ENCODE results near the gene SGSM1. TPM values are rescaled to one million over a fixed set of nuclear protein-coding genes. Genes with fewer than 3 reads are reported as not detected.
"Not testable (repeated sequence)": the region's sequence is repeated elsewhere in the genome, so short reads cannot be mapped to it uniquely, and the experiment has no call there.

SGSM1 gene
- total RNA-seq, 1 experiment from 2014 or later, result 1.1 TPM

DNA sequence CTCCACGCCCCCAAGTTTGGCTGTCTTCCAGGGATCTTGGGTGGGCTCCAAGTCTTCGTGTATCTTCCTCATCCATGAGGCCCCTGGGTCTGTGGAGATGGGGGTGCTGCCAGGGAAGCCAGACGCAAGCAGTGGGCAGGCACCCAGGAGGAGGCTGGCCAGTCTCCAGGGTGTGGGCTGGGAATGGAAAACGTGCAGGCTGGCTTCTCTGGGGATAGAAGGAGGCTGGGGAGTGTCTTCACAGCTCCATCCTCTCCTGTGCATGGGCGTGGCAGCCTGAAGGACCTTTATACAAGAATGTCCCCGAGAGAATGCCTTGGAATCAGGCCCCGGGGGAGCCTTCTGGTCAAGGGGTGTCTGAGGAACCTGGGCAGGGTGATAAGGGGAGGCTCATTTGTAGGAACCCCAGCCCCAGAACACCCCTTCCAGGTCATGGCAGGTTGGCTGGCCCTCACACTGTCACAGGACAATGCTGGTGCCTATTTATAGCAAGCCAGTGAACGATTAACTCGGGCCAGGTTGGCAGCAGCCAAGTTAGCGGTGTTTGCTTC is 14.0 kb downstream of the SGSM1 start:
- no peaks in the 10 kb centered on the region for H3K27me3 ChIP-seq (ENCODE audit: control insufficient read depth, insufficient read depth, low read length)
- no peak overlapping the region for H3K4me3 ChIP-seq (ENCODE audit: insufficient read depth, low read depth, low read length)
- no peaks in the 10 kb centered on the region for H3K36me3 ChIP-seq (replicated peaks; ENCODE audit: control insufficient read depth, insufficient read depth, low read length)
- DNase-seq, result no peak

DNA sequence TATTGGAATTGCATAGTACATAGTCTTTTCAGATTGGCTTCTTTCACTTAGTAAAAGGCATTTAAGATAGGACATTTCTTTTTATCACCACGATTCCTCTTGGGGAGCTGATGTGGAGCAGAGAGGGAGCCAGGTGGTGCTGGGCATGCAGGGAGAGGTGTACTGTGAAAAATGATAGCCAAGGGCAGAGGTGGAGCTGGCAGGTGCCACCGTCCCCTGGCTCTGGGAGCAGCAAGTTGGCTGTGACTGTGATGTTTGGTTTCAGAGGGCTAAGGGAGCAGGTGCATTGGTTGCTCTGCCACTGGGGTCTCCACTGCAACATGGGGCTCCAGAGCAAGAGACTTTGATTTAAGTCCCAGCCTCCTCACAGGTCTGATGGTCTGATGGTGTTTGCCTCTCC is 16.5 kb downstream of the SGSM1 start:
- H3K36me3 ChIP-seq (replicated peaks; ENCODE audit: control insufficient read depth, insufficient read depth, low read length), result no peaks in the 10 kb centered on the region
- H3K27me3 ChIP-seq (ENCODE audit: control insufficient read depth, insufficient read depth, low read length), result no peaks in the 10 kb centered on the region
- no peak overlapping the region for H3K4me3 ChIP-seq (ENCODE audit: insufficient read depth, low read depth, low read length)
- DNase-seq, result no peak

DNA sequence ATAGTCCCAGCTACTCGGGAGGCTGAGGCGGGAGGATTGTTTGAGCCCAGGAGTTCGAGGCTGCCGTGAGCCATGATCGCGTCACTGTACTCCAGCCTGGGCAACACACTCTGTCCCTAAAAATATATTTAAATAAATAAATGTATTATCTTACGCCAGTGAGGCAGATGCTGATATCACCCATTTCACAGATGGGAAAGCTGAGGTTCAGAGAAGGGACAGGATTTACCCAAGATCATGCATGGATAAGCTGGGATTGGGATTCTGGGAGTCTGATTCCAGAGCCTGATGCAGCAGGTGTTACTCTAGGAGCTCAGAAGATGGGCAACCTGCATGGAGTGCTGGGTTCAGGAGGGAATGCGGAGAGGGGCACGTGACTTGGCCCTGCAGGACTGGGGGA is 17.8 kb downstream of the SGSM1 start:
- DNase-seq, result no peak
- Histone ChIP-seq H3K4me3 (ENCODE audit: insufficient read depth, low read depth, low read length) (no peak overlapping the region), H3K36me3 (replicated peaks; ENCODE audit: control insufficient read depth, insufficient read depth, low read length) (no peaks in the 10 kb centered on the region), H3K27me3 (ENCODE audit: control insufficient read depth, insufficient read depth, low read length) (no peaks in the 10 kb centered on the region)

DNA sequence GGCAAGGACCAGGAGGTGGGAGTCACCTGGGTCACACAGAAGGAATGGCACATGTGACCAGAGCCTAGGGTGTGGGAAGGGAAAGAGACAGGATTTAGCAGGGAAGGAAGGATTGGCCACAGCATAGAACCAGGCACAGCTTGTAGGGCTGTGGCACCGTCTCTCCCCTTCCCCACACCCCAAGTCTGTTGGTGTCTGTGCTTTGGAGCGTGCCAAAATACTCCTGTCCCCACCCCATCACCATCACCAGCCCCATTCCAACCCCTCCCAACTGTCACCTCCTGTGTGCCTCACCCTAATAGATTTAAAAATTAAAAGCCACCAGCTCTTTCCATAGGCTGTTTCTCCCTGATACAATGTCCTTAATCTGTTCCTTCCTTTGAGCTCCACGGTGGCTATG is 18.2 kb downstream of the SGSM1 start:
- no peaks in the 10 kb centered on the region for H3K27me3 ChIP-seq (ENCODE audit: control insufficient read depth, insufficient read depth, low read length)
- H3K4me3 ChIP-seq (ENCODE audit: insufficient read depth, low read depth, low read length), result no peak overlapping the region
- DNase-seq, result no peak
- no peaks in the 10 kb centered on the region for H3K36me3 ChIP-seq (replicated peaks; ENCODE audit: control insufficient read depth, insufficient read depth, low read length)

DNA sequence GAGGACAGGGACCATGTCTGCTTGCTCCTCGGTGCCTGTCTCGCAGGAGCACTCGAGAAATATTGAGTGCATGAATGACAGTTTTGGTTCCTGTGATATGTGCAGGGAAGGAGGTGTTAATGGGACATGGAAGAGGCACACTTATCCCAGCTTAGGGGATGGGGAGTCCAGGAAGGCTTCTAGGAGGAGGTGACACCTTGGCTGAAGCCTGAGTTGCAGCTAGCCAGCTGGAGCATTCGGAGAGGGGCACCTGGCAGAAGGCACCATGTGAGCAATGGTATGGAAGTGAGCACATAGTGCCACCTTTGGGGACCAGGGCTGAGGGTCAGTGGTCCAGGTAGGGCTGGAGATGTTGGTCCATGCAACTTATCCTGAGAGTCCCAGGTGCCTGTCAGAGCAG is 18.9 kb downstream of the SGSM1 start:
- no peaks in the 10 kb centered on the region for H3K36me3 ChIP-seq (replicated peaks; ENCODE audit: control insufficient read depth, insufficient read depth, low read length)

DNA sequence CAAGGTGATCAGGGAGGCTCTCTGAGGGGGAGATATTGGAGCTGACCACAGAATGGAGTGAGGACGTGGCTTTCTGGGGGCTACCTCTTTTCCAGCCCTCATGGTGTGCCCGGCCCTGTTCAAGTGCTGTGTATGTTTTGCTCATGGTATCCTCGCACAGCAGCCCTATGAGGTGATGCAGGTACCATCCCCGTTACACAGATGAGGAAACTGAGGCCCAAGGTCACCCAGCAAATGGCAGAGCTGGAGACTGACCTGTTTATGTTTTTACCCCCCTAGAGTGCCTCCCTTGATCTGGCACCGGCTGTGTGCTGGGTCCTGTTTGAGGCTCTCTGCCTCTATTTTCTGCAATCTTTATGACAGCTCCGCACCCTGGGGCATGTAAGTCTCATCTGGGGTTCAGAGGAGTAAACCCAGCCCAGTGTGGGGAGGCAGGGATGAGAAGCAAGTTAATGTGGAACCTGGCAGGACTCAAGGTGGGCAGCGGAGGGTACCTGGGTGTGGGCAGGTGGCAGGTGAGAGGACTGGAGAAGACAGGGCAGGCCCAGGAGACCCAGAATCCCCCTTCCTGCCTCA is 20.8 kb downstream of the SGSM1 start:
- H3K36me3 ChIP-seq (replicated peaks; ENCODE audit: control insufficient read depth, insufficient read depth, low read length), result no peaks in the 10 kb centered on the region
- DNase-seq, result no peak
- H3K27me3 ChIP-seq (ENCODE audit: control insufficient read depth, insufficient read depth, low read length), result no peaks in the 10 kb centered on the region
- no peak overlapping the region for H3K4me3 ChIP-seq (ENCODE audit: insufficient read depth, low read depth, low read length)

More for the DNA sequence above, 18.9 kb downstream of the SGSM1 start:
- DNase-seq, result no peak
- Histone ChIP-seq H3K4me3 (ENCODE audit: insufficient read depth, low read depth, low read length) (no peak overlapping the region), H3K27me3 (ENCODE audit: control insufficient read depth, insufficient read depth, low read length) (no peaks in the 10 kb centered on the region)

DNA sequence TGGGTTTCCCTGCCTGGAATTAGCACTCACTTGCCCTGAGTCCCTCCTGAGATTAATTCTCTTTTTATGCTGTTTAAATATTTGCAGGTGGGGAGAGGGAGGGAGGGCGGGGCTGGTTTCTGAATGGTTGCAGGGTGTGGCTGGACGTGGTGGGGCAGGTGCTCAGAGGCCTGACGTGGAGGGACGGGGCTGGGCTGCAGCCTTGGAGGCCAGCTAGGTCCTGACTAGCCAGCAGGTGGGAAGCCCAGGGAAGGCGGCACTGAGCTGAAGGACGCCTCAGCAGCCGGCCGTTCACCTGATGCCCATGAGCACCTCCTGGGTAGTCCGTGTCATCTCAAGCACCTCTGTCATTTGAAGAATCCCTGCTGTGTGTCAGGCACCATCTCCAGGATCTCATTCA is 21.3 kb downstream of the SGSM1 start:
- Histone ChIP-seq H3K4me3 (ENCODE audit: insufficient read depth, low read depth, low read length) (no peak overlapping the region), H3K36me3 (replicated peaks; ENCODE audit: control insufficient read depth, insufficient read depth, low read length) (no peaks in the 10 kb centered on the region), H3K27me3 (ENCODE audit: control insufficient read depth, insufficient read depth, low read length) (no peaks in the 10 kb centered on the region)
- DNase-seq, result no peak

DNA sequence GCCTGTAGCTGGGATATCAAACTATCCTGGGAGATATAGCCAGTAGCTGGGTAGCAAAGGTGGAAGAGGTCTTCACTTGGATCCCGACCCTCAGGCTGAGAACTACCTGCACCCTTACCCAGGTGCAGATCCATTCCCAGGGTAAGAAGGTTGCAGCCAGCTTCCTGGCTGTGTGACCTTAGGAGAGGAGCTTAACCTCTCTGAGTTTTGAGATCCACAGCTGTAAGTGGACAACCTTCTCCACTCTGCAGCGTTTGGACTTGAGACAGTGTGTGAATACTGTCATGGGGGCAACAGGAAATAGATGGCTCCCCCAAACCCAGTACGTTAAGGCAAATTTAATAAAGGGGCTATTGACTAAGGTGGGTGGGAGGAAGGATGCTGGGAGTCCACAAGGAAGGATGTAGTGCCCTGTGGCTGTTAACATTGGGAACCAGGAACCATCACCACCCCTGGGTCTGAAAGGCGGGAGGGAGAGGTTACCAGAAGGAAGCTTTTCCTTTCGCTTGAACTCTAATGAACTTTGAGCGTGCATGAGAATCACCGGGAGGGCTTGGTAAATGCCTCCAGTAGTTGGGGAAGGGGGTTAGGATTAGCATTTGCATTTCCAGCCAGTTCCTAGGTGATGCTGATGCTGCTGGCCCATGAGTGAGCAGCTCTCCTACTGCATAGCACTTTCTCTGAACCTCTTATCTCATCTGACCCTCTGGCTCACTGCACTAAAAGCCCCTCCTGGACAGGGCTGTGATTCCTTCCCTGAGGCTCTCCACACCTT is 24.4 kb downstream of the SGSM1 start:
- peak; percentile 79 for DNase-seq
- Histone ChIP-seq H3K4me3 (ENCODE audit: insufficient read depth, low read depth, low read length) (no peak overlapping the region), H3K27me3 (ENCODE audit: control insufficient read depth, insufficient read depth, low read length) (no peaks in the 10 kb centered on the region), H3K36me3 (replicated peaks; ENCODE audit: control insufficient read depth, insufficient read depth, low read length) (no peaks in the 10 kb centered on the region)

DNA sequence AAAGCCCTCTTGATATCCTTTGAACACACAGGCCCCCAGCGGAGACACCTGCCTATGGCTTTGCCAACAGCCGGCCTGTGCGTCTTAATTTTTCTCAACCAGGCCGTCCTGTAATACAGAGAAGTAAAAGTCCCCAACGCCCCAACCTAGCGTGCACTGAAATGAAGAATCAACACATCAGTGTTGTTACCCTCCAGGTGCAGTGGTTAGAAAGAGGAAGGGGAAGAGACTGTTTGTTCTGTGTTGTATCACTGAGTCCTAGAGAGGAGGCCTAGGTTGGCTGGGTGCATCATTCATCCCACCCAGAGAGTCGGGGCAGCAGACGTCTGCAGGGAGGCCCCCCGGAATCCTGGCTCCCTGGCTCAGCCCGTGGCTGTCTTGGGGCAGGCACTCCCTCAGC is 25.7 kb downstream of the SGSM1 start:
- Histone ChIP-seq H3K36me3 (replicated peaks; ENCODE audit: control insufficient read depth, insufficient read depth, low read length) (no peaks in the 10 kb centered on the region), H3K4me3 (ENCODE audit: insufficient read depth, low read depth, low read length) (no peak overlapping the region), H3K27me3 (ENCODE audit: control insufficient read depth, insufficient read depth, low read length) (no peaks in the 10 kb centered on the region)
- DNase-seq, result no peak

DNA sequence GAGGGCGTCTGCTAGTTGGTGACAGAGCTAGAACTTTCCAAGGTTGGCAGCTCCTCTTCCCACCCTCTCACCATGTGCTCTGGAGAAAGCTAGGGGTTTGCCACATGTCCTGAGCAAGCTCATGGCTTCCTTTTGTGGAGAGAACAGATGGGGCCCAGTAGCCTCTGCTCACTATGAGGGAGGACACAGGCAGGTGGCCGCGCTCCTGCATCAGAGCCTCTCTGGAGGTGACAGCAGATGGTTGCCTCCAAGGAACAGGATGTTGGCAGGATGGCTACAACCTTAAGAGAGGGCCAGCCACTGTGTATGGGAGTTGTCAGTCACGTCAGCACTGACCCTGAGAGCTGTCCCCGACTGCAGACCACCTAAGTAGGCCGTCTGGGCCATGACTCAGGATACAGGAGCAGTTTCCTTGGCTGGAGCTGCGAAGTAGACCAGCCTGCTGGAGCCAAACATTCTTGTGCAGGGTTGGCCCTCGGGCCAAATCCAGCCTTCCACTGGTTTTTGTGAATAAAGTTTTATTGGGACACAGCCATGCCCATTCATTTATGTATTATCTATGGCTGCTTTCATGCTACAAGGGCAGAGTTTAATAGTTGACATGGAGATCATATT is 28.0 kb downstream of the SGSM1 start:
- no peaks in the 10 kb centered on the region for H3K27me3 ChIP-seq (ENCODE audit: control insufficient read depth, insufficient read depth, low read length)
- no peaks in the 10 kb centered on the region for H3K36me3 ChIP-seq (replicated peaks; ENCODE audit: control insufficient read depth, insufficient read depth, low read length)
- no peak for DNase-seq
- H3K4me3 ChIP-seq (ENCODE audit: insufficient read depth, low read depth, low read length), result no peak overlapping the region

DNA sequence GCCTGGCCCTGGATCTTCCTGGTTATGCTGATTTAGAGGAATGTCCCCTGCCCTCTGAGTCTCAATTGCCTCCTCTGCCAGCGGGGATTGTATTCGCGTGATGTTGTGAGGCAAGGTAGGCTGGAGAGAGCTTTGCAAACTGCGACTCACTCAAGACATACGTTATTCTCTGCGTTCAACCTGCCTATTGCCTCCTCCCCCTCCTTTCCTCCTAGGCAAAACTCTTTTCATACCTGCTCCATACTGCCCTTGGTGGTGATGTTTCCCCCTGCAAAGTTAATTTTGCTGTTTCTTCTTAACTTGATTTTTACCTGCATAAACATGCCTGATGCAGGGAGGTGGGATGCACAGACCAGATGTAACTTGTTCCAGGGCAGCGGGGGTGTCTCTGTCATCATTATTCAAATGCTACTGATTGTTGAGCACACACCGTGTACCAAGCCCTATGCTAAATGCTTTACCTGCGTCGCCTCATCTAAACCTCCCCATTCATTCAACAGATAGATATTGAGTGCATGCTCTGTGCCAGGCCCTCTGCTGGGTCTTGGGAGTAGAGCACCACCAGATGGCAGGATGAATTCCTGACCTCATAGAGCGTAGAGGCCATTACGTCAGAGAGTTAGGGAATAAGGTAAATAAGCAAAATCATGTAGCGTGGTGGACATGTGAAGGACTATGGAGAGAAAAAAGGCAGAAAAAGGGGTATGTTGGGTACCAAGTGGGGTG is 29.0 kb downstream of the SGSM1 start:
- Histone ChIP-seq H3K36me3 (replicated peaks; ENCODE audit: control insufficient read depth, insufficient read depth, low read length) (no peaks in the 10 kb centered on the region), H3K4me3 (ENCODE audit: insufficient read depth, low read depth, low read length) (no peak overlapping the region), H3K27me3 (ENCODE audit: control insufficient read depth, insufficient read depth, low read length) (no peaks in the 10 kb centered on the region)
- peak; percentile 71 for DNase-seq

DNA sequence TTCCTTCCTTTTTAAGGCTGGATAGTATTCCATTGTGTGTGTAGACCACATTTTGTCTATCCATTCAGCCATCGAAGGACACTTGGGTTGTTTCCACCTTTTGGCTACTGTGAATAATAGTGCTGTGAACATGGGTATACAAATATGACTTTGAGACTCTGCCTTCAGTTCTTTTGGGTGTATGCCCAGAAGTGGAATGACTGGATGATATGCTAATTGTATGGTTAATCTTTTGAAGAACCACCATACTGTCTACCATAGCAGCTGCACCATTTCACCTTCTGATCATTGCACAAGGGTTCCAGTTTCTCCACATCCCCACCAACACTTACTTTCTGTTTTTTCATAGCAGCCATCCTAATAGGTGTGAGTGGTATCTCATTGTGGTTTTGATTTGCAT is 30.3 kb downstream of the SGSM1 start:
- Histone ChIP-seq H3K27me3 (ENCODE audit: control insufficient read depth, insufficient read depth, low read length) (no peaks in the 10 kb centered on the region), H3K4me3 (ENCODE audit: insufficient read depth, low read depth, low read length) (no peak overlapping the region), H3K36me3 (replicated peaks; ENCODE audit: control insufficient read depth, insufficient read depth, low read length) (no peaks in the 10 kb centered on the region)
- DNase-seq, result no peak

DNA sequence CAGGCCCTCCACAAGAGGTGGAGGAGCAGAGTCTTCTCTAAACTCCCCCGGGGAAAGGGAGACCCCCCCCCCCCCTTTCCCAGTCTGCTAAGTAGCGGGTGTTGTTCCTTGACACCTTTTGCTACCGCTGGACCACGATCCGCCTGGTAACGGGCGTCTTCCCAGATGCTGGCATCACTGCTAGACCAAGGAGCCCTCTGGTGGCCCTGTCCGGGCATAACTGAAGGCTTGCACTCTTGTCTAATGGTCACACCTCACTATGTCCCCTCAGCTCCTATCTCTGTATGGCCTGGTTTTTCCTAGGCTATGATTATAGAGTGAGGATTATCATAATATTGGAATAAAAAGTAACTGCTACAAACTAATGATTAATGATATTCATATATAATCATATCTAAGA is 31.5 kb downstream of the SGSM1 start:
- not testable (repeated sequence) for H3K4me3 ChIP-seq (ENCODE audit: insufficient read depth, low read depth, low read length); DNase-seq; H3K36me3 ChIP-seq (replicated peaks; ENCODE audit: control insufficient read depth, insufficient read depth, low read length); H3K27me3 ChIP-seq (ENCODE audit: control insufficient read depth, insufficient read depth, low read length)

DNA sequence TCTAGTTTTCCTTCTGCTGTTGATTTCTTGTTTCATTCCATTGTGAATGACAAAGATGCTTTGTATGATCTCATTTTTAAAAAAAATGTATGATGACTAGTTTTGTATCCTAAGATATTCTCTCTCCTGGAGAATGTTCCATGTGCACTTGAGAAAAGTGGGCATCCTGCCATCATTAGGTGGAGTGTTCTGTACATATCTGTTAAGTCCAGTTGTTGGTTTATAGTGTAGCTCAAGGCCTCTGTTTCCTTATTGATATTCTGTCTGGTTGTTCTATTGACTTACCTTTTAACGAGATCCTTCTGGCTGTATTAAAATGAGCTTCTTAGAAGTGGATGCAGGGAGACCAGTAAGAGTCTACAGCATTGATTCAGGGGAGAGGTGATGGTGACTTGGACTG is 35.2 kb downstream of the SGSM1 start:
- Histone ChIP-seq H3K36me3 (replicated peaks; ENCODE audit: control insufficient read depth, insufficient read depth, low read length) (no peaks in the 10 kb centered on the region), H3K4me3 (ENCODE audit: insufficient read depth, low read depth, low read length) (no peak overlapping the region), H3K27me3 (ENCODE audit: control insufficient read depth, insufficient read depth, low read length) (no peaks in the 10 kb centered on the region)
- no peak for DNase-seq
